GM19395 (cell line): ENCODE data around the gene RHBDL1.

ENCODE experiments used
- ATAC-seq: cut with Tn5 transposase; IDR thresholded peaks from one replicate; pipeline ENCODE4 v1.9.1; 2021; ENCODE audit warnings: mild to moderate bottlenecking, moderate library complexity; ENCODE audit not compliant: unreplicated experiment

Gene RHBDL1

DNA sequence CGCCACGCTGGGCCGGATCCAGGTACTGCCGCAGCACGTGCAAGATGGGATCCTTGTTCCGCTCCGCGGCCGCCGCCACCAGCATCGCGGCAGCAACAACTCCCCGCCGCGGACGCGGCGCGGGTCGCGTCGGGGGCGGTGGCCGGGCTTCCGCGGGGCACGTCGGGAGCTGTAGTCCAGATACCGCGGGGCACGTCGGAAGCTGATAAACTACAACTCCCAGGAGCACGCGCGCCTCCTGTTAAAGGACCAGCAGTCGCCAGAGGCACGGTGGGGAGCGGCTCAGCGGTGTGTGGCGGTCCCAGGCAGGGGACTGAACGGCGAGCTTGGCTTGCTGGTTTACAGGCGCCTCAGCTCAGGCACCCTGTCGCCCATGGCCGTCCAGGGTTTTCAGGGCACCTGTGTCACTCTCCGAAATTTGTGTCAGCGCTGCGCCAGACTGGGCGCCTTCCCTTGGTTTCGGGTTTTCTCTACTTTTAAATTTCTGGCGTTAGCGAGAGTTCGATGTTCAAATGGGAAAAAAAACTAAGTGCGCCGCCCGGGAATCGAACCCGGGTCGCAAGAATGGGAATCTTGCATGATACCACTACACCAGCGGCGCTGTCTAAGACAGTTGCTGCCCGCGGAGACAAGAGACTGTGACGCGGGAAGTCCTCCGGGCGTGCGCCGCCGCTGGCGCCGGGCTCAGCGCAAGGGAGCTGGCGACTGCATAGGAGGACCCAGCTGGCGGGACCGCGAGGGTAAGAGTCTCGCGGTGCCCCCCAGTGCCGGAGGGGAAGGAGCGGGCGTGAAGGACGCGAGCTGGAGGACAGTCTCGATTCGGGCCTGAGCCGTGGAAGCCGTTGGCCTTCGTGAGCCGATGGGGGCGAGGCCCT, 39.0 kb upstream of the RHBDL1 start, which contains the start of gene METTL26:
Gene METTL26 (minus strand): TSS at position 100 of the 875 bp plus-strand sequence. CDS start 15 bp downstream, at position 85.
- peak; percentile 73 for ATAC-seq

- no peak for ATAC-seq
Observed at GRCh38 chr16:637081-638018, 38.1 kb upstream of the RHBDL1 start.

- no peak for ATAC-seq
Observed at GRCh38 chr16:638034-638543, 37.4 kb upstream of the RHBDL1 start.

- no peak for ATAC-seq
Observed at GRCh38 chr16:638836-639235, 36.6 kb upstream of the RHBDL1 start.

DNA sequence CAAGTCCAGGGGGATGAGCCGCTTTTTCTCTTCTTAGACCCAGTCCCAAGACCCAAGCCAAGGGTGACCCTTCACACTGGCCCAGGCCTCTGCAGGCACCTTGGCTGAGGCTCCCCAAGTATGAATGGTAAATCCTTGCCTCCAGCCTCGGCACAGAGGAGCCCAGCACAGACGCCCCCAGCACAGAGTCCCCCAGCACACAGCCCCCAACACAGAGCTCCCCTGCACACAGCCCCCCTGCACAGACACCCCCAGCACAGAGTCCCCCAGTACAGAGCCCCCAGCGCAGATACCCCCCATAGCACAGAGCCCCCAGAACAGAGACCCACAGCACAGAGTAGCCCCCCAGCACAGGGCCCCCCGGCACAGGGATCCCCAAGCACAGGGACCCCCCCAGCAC, 34.9 kb upstream of the RHBDL1 start:
- no peak for ATAC-seq

DNA sequence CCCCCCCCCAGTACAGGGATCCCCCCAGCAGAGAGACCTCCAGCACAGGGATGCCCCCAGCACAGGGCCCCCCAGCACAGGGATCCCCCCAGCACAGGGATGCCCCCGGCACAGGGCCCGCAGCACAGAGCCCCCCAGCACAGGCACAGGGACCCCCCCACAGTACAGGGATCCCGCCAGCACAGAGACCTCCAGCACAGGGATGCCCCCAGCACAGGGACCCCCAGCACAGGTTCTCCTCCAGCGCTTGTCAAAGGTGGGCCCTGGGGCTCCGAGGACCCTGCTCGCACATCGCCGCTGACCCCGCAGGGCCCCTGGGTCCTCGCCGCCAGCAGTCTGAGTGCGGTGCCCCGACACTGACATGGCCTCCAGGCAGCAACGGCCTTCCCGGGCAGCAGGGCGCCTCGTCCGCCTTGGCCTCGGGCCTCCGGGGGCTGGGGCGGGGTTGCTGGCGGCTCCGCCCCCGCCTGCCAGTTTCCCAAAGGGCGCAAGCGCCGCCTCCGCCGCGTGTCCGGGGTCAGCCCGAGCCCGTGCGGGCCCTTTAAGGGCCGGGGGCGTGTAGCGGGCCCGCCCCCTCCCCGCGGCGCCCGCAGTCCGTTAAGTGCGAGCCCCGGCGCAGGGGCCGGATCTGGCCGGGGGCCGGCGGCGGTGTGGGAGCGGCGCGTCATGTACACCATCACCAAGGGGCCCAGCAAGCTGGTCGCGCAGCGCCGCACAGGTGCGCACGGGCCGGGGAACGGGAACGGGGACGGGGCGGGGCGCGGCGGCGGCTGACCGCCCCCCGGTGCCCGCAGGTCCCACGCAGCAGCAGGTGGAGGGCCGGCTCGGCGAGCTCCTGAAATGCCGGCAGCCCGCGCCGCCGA, 33.9 kb upstream of the RHBDL1 start, which contains the start of gene MCRIP2:
Gene MCRIP2 (plus strand): TSS at position 503 of the 863 bp plus-strand sequence. CDS start 164 bp downstream, at position 667.
- ATAC-seq: peak; percentile 41

DNA sequence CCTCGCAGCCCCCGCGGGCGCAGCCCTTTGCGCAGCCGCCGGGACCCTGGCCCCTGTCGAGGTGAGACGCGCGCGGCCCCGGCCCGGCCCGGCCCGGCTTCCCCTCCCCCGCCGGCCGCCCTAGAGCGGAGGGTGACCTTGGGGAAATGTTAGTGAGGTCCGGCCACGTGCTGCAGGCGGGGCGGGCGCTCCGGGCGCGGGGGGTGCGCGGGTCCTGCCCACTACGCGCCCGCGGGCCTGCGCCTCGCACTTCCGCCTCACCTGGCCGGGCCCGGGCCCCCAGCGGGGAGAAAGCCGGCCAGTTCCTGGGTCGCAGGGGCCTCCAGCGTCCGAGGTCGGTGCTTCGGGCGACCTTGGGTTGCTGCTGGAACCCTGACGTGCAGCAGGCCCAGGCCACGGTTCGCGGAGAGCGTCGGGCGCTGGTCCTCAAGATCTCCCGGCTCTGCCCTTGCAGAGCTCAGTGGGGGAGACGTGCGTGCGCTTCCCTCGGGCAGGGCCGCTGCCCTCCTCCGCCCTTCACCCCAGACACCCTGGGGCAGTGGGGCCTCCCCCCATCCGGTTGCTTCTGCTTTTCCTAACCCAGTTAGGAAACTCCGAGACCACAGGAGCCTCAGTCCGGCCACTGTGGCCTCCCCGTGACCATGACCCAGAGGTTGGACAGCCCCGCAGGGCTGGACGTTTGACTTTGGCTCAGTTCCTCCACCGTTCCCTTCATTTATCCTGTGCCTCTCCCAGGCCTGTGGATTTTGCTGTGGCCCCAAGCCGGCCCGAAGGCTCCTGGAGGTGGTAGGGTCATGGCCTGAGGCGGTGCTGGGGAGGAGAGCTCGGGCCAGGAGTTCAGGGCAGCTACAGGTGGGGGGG, 33.1 kb upstream of the RHBDL1 start:
- ATAC-seq: peak; percentile 35

- ATAC-seq: no peak
Observed at GRCh38 chr16:643050-643368, 32.5 kb upstream of the RHBDL1 start.

DNA sequence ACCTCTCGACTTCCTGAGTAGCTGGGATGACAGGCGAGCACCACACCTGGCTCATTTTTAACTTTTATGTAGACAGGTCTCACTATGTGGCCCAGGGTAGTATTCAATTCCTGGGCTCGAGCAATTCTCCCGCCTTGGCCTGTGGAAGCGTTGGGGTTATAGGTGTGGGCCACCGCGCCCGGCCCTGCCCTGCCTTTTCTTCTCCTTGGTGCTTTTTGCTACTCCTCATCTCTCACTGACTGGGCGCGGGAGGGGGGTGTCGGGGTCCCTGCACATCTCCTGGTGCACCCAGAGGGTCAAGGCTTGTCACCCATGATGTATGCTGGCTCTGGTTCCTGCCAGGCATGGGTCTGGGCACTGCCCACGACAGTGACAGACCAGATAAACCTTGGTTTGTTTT, 30.9 kb upstream of the RHBDL1 start:
- no peak for ATAC-seq

GRCh38 chr16:645852-646678, 29.4 kb upstream of the RHBDL1 start:
- no peak for ATAC-seq

GRCh38 chr16:646679-647172, 28.7 kb upstream of the RHBDL1 start:
- no peak for ATAC-seq

DNA sequence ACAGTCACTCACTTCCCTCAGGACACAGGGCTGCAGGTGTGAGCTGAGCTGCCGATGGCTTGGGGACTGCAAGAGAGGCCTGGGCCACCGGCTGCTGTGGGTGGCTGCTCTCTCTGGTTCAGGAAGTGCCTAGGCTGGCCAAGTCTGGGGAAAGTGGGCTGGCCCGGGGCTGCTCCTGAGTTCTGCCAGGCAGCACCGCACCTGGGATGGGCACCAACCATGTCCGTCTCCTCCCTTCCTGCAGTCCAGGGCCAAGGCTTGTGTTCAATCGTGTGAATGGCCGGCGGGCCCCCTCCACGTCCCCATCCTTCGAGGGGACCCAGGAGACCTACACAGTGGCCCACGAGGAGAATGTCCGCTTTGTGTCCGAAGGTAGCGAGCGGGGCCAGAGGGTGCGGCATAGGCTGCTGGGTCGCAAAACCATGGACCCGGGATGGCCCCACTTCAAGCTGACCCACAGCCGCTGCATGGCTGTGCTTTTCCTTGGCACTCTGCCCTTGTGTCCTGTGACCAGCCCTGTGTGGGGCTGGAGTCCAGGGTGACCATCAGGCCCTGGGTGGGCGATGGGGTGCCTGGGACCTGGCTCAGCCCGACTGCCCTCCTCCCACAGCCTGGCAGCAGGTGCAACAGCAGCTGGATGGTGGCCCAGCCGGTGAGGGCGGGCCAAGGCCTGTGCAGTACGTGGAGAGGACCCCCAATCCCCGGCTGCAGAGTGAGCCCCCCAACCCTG, 28.1 kb upstream of the RHBDL1 start:
- ATAC-seq: no peak

GRCh38 chr16:648071-648780, 27.2 kb upstream of the RHBDL1 start:
- ATAC-seq: no peak

- ATAC-seq: peak; percentile 75
Observed at GRCh38 chr16:648781-649589, 26.5 kb upstream of the RHBDL1 start, which contains the start of gene WDR90. TSS of gene WDR90 (plus strand) at chr16:649365. CDS start at chr16:649417, 52 bp downstream.

DNA sequence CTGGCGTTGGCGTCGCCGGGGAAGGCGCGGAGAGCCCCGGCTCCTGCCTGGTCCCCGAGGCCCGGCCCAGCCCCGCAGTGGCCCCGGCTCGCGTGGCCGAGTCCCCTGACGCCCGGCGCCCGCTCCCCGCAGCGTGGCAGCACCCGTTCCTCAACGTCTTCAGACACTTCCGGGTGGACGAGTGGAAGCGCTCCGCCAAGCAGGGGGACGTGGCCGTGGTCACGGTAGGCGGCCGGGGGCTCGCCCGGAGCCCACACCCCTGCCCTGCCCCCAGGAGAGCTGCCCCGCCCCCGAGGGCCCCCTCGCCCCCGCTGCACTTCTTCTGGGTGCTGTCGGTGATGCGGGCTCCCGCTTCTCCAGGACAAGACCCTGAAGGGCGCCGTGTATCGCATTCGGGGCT, 25.8 kb upstream of the RHBDL1 start:
- no peak for ATAC-seq

DNA sequence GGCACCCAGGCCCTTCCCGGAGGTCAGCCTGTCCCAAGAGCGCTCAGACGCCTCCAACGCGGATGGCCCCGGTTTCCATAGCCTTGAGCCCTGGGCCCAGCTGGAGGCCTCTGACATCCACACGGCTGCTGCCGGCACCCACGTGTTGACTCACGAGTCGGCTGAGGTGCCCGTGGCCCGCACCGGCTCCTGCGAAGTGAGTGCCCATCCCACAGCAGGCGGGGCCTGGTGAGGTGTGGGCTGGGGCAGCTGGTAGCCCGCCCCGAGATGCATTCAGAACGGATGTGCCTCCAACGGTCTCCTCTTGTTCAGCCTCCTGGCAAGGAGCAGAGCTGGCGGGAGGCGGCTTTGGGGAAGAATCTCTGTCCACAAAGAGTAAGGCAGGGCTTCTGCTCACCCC, 23.6 kb upstream of the RHBDL1 start:
- no peak for ATAC-seq
